HEK293T (cell line): ENCODE measurements around the gene MROH8.

ENCODE experiments used
- BHLHE40 ChIP-seq: fragments of 450-650 bp; IDR thresholded peaks from 2 replicates; pipeline ENCODE4 v1.6.1; 2016; ENCODE audit warnings: mild to moderate bottlenecking, moderate library complexity, borderline replicate concordance
- FOXK2 ChIP-seq: fragments of 450-650 bp; IDR thresholded peaks from 2 replicates; pipeline ENCODE4 v1.6.1; 2016; ENCODE audit warnings: mild to moderate bottlenecking
- L3MBTL2 ChIP-seq: fragments of 450-650 bp; conservative IDR thresholded peaks from 2 replicates; pipeline ENCODE4 v1.6.1; 2016; ENCODE audit warnings: mild to moderate bottlenecking
- PKNOX1 ChIP-seq: fragments of 450-650 bp; IDR thresholded peaks from 2 replicates; pipeline ENCODE4 v1.6.1; 2016
- SP1 ChIP-seq: fragments of 450-650 bp; IDR thresholded peaks from 2 replicates; pipeline ENCODE4 v1.6.1; 2017
- TARDBP ChIP-seq: fragments of 450-650 bp; IDR thresholded peaks from 2 replicates; pipeline ENCODE4 v1.6.1; 2016
- ZNF384 ChIP-seq: fragments of 450-650 bp; IDR thresholded peaks from 2 replicates; pipeline ENCODE4 v1.6.1; 2016

- TF ChIP-seq ZNF384 (no peak), BHLHE40 (no peak), FOXK2 (no peak), TARDBP (no peak), PKNOX1 (no peak), SP1 (no peak), L3MBTL2 (no peak)
These were observed 55.9 kb downstream of the MROH8 start for GRCh38 chr20:37123441-37123840.
